ENCODE results near the gene PGA5. TPM values are rescaled to one million over a fixed set of nuclear protein-coding genes. Genes with fewer than 3 reads are reported as not detected.

The PGA5 gene
- polyA plus RNA-seq, 1 experiment = 2.1 TPM

DNA sequence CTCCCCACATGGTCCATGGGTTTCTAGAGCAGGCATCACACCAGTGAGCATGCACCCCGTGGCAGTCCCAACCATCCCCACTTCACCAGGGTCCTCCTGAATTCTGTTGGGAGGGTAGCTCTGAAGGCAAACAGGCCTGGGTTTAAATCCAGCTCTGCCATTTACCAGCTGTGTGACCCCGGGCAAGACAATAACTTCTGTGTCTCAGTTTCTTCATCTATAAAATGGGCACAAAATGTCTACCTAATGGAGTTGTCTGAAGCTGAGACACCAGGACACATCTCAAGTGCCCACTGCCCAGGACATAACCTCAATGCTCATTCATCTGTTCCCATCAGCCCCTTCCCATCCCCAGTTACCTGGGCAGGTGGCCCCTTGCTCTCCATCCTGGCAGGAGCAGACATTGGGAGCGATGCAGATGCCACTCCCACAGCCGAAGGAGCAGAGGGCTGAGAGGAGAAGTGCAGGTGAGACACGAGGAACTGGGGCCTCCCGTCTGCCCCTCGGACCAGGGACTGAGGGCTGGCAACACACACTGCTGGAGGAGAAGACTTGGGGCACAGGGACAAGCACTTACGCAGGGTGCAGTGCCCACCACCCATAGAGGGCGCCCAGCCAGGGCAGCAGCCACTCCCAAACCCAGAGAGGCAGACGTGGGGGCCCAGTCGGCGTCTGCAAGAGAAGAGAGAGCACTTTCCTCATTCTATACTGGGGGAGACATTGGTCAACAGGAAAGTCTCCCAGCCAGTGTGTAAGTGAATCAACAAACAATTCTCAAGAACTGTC lies 50.1 kb downstream of the PGA5 start:
- no peaks in the 10 kb centered on the region for H3K27me3 ChIP-seq (ENCODE audit: control insufficient read depth, insufficient read depth, low read length)
- ChIA-PET POLR2A (no interaction called here), CTCF (interaction anchor here (1.6 kb wide), 1 partner anchor 37 kb away, joined by 10 read pairs; no protein-coding TSS in a partner anchor)
- TF ChIP-seq, protein P1, sequence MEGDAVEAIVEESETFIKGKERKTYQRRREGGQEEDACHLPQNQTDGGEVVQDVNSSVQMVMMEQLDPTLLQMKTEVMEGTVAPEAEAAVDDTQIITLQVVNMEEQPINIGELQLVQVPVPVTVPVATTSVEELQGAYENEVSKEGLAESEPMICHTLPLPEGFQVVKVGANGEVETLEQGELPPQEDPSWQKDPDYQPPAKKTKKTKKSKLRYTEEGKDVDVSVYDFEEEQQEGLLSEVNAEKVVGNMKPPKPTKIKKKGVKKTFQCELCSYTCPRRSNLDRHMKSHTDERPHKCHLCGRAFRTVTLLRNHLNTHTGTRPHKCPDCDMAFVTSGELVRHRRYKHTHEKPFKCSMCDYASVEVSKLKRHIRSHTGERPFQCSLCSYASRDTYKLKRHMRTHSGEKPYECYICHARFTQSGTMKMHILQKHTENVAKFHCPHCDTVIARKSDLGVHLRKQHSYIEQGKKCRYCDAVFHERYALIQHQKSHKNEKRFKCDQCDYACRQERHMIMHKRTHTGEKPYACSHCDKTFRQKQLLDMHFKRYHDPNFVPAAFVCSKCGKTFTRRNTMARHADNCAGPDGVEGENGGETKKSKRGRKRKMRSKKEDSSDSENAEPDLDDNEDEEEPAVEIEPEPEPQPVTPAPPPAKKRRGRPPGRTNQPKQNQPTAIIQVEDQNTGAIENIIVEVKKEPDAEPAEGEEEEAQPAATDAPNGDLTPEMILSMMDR (IDR thresholded peaks at IDR 0.05; ENCODE audit: low read depth, low read length) = no peak
- no peak overlapping the region for H3K27ac ChIP-seq (ENCODE audit: low read depth, low read length)
- H3K4me3 ChIP-seq (ENCODE audit: low read depth, low read length) = no peak overlapping the region
- no peaks in the 10 kb centered on the region for H3K9me3 ChIP-seq (ENCODE audit: control insufficient read depth, insufficient read depth, low read length)
- no peak for DNase-seq (ENCODE audit: low read depth, low spot score)

- Histone ChIP-seq H3K27ac (ENCODE audit: low read depth, low read length) (no peak overlapping the region), H3K27me3 (ENCODE audit: control insufficient read depth, insufficient read depth, low read length) (no peaks in the 10 kb centered on the region), H3K4me3 (ENCODE audit: low read depth, low read length) (no peak overlapping the region), H3K9me3 (ENCODE audit: control insufficient read depth, insufficient read depth, low read length) (no peaks in the 10 kb centered on the region)
- DNase-seq (ENCODE audit: low read depth, low spot score) = no peak
- CTCF ChIA-PET = interaction anchor here (1.6 kb wide), 1 partner anchor 38 kb away, joined by 10 read pairs; no protein-coding TSS in a partner anchor
- TF ChIP-seq, protein P1 (IDR thresholded peaks at IDR 0.05; ENCODE audit: low read depth, low read length) = no peak
- POLR2A ChIA-PET = no interaction called here
Measured at GRCh38 chr11:61292356-61292755, 51.4 kb downstream of the PGA5 start.

DNA sequence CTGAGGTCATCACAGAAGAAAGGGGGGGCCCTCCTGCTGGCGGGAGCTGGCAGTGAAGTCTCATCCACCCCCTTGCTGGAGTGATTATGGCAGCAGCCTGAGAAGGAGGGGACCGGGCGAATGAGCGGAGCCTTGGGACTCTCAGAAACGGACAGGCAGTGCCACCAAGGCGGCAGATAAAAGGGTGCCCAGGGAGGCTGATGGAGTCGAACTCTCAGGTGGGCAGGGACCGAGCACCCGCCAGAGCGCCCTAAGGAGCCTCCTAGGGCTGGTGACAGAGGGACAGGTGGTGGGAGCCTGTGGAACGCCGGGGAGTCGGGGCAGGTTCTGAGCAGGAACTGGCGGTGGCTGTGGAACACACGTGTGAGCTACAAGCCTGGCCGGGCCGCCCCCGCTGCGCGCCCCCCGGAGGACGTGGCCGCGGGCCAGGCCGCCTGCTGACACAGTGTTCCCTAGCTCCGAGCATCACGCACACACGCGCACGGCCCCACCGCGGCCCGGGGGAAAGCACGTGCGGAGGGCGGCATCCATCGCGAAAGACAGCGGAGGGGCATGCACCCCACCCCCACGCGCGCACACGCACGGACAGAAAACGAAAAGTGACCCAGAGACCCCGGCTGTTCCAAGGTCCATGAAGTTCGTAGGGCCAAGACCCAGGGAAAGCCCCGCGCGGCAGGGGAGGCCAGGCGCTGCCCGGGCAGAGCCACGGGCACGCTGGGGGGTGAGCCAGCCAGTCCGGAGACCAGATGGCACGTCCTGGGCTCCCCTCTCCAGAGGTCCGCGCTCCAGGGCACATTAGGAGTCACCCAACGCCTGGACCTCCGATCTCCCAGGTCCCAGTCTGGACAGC lies 53.1 kb downstream of the PGA5 start:
- TF ChIP-seq, protein P1 (IDR thresholded peaks at IDR 0.05; ENCODE audit: low read depth, low read length) = no peak; the same call in 1 of the 2 replicates
- DNase-seq (ENCODE audit: low read depth, low spot score) = no peak
- Histone ChIP-seq H3K9me3 (ENCODE audit: control insufficient read depth, insufficient read depth, low read length) (no peaks in the 10 kb centered on the region), H3K4me3 (ENCODE audit: low read depth, low read length) (peak overlapping the region; percentile 65), H3K27ac (ENCODE audit: low read depth, low read length) (no peak overlapping the region), H3K27me3 (ENCODE audit: control insufficient read depth, insufficient read depth, low read length) (no peaks in the 10 kb centered on the region)
- ChIA-PET POLR2A (interaction anchor here (0.5 to 0.7 kb wide), 3 partner anchors 12 to 37 kb away, joined by 3 to 4 read pairs (median 3); no protein-coding TSS in a partner anchor), CTCF (interaction anchor here (0.8 to 2.0 kb wide), 4 partner anchors 18 to 344 kb away, joined by 3 to 13 read pairs (median 4); no protein-coding TSS in a partner anchor)

GRCh38 chr11:61294717-61295595 lies 54.0 kb downstream of the PGA5 start, which contains the start of gene VWCE:
Gene VWCE (minus strand): TSS chr11:61295316. CDS start chr11:61295037, 279 bp downstream.
- H3K27me3 ChIP-seq (ENCODE audit: control insufficient read depth, insufficient read depth, low read length) = no peaks in the 10 kb centered on the region
- POLR2A ChIA-PET = interaction anchor here (0.5 to 0.7 kb wide), 2 partner anchors 24 to 36 kb away, joined by 3 read pairs; no protein-coding TSS in a partner anchor
- H3K4me3 ChIP-seq (ENCODE audit: low read depth, low read length) = peak within 1 kb of the TSS; percentile 65
- H3K27ac ChIP-seq (ENCODE audit: low read depth, low read length) = no peak within 1 kb of the TSS
- no peaks in the 10 kb centered on the region for H3K9me3 ChIP-seq (ENCODE audit: control insufficient read depth, insufficient read depth, low read length)
- TF ChIP-seq, protein P1 (IDR thresholded peaks at IDR 0.05; ENCODE audit: low read depth, low read length) = peak; percentile 42
- no peak for DNase-seq (ENCODE audit: low read depth, low spot score)
- CTCF ChIA-PET = interaction anchor here (0.6 to 2.0 kb wide), 6 partner anchors 18 to 272 kb away, joined by 3 to 13 read pairs (median 4); no protein-coding TSS in a partner anchor
